Measurements from ENCODE around the gene CYTH4. TPM values are rescaled to one million over a fixed set of nuclear protein-coding genes. Genes with fewer than 3 reads are reported as not detected.

The CYTH4 gene
- total and polyA plus RNA-seq, 2 experiments from 2014 or later, result not detected

GRCh38 chr22:37235897-37236607 is 46.3 kb upstream of the CYTH4 start (continued):
- TF ChIP-seq REST (IDR thresholded peaks at IDR 0.05; ENCODE audit: unreplicated experiment), result no peak
- no peak for TF ChIP-seq JUNB (IDR thresholded peaks at IDR 0.05; ENCODE audit: unreplicated experiment)
- TF ChIP-seq, protein P1, sequence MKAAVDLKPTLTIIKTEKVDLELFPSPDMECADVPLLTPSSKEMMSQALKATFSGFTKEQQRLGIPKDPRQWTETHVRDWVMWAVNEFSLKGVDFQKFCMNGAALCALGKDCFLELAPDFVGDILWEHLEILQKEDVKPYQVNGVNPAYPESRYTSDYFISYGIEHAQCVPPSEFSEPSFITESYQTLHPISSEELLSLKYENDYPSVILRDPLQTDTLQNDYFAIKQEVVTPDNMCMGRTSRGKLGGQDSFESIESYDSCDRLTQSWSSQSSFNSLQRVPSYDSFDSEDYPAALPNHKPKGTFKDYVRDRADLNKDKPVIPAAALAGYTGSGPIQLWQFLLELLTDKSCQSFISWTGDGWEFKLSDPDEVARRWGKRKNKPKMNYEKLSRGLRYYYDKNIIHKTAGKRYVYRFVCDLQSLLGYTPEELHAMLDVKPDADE (IDR thresholded peaks at IDR 0.05), result no peak
- no peak for TF ChIP-seq POLR2AphosphoS5 (IDR thresholded peaks at IDR 0.05; ENCODE audit: low read depth)
- no peak for TF ChIP-seq NANOG (IDR thresholded peaks at IDR 0.05; ENCODE audit: borderline replicate concordance)

DNA sequence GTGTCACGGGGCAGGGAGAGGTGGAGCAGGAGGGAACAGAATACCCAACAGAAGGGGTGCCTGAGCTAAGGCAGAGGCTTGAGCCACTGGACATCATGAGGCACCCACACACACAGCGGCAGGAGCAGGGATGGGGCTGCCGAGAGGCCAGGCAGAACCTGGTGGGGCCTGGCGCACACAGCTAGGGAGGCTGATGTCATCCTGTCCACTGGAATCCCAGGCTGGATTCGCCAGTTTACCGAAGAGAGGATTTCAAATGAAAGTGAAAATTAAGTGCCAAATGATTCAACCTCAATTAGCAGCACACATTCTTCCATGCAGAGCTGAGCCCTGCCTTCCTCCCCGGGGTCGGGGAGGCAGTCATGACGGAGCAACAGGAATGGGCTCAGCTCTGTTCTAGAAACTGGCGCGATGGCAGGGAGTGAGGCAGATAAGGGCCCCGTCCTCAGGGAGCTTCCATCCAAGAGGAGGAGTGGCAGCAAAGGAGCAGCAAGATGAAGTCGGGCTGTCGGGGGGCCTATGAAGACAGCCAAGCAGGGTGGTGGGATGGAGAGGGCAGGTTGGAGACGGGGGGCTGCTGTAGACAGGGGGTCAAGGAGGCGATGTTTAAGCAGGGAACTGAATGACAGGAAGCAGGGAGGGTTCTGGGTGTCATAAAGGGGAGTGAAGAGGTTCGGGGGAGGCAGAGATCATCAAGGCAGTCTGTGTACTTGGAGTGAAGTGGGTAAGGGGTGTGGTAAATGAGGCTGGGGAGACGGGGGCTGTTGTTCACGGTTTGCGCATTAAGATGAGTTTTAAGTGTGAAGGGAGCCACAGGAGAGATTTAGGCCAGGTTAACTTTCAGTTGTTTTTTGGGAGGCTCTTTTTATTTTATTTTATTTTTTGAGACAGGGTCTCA is 44.7 kb upstream of the CYTH4 start:
- H3K27me3 Mint-ChIP-seq (ENCODE audit: insufficient read depth, low read depth, poor library complexity), result peaks cover 17% of the 10 kb centered on the region
- Histone ChIP-seq H3K9me2 (ENCODE audit: insufficient read depth) (no peaks in the 10 kb centered on the region), H3K79me2 (replicated peaks; ENCODE audit: insufficient read depth) (no peaks in the 10 kb centered on the region), H3F3A (replicated peaks; ENCODE audit: low read depth) (no peaks in the 10 kb centered on the region), H3K27me3 (ENCODE audit: insufficient read depth) (no peaks in the 10 kb centered on the region), H4K20me1 (replicated peaks; ENCODE audit: insufficient read depth) (no peaks in the 10 kb centered on the region), H3K27ac (ENCODE audit: low read depth) (no peak overlapping the region), H2AFZ (no peak overlapping the region), H3K4me2 (no peak overlapping the region), H3K4me3 (no peak overlapping the region), H3K36me3 (ENCODE audit: insufficient read depth) (no peaks in the 10 kb centered on the region), H3K4me1 (ENCODE audit: insufficient read depth) (peaks cover 2% of the 10 kb centered on the region; the same call in 1 of the 2 replicates)
- no peak overlapping the region for H3K27ac Mint-ChIP-seq
- no peaks in the 10 kb centered on the region for H3K9me3 Mint-ChIP-seq
- peaks cover 17% of the 10 kb centered on the region for H3K4me1 Mint-ChIP-seq
- DNase-seq (ENCODE audit: low spot score), result no peak
- no peaks in the 10 kb centered on the region for H3K36me3 Mint-ChIP-seq (ENCODE audit: low read depth)
- no peak overlapping the region for H3K4me3 Mint-ChIP-seq
- no peak for ATAC-seq
- TF ChIP-seq CTCF (conservative IDR thresholded peaks at IDR 0.05; ENCODE audit: low read depth in 2 of 2) (no peak), POLR2AphosphoS5 (IDR thresholded peaks at IDR 0.05; ENCODE audit: low read depth) (no peak), ZNF331 (CRISPR knock-in tag; IDR thresholded peaks at IDR 0.05; ENCODE audit: low read depth) (no peak), ZNF114 (CRISPR knock-in tag; IDR thresholded peaks at IDR 0.05) (no peak), CREB1 (CRISPR knock-in tag; IDR thresholded peaks at IDR 0.05; ENCODE audit: low read depth) (no peak), STAT1 (IDR thresholded peaks at IDR 0.05; ENCODE audit: unreplicated experiment) (no peak), JUNB (IDR thresholded peaks at IDR 0.05; ENCODE audit: unreplicated experiment) (no peak), EZH2 (IDR thresholded peaks at IDR 0.05; ENCODE audit: low read depth, unreplicated experiment) (no peak), REST (IDR thresholded peaks at IDR 0.05; ENCODE audit: unreplicated experiment) (no peak)
- TF ChIP-seq, protein P1 (IDR thresholded peaks at IDR 0.05), result no peak

Data from GM23338 (cell line).